ENCODE data around the gene DLX4.

GRCh38 chr17:50022463-50023130 lies 53.6 kb downstream of the DLX4 start:
- no peak for TF ChIP-seq CTCF (IDR thresholded peaks at IDR 0.05)
- TF ChIP-seq POLR2AphosphoS5 (IDR thresholded peaks at IDR 0.05) = no peak

Measured in transverse colon (tissue), 4 donors.